K562 (cell line): ENCODE measurements around the gene AHI1. TPM values are rescaled to one million over a fixed set of nuclear protein-coding genes. Genes with fewer than 3 reads are reported as not detected.

ENCODE experiments used
- ASH1L ChIP-seq: fragments of 450-650 bp; IDR thresholded peaks from 2 replicates; pipeline ENCODE4 v1.6.1; 2018; ENCODE audit warnings: borderline replicate concordance, mild to moderate bottlenecking, low read depth; ENCODE audit not compliant: partially characterized antibody
- MTA2 ChIP-seq: fragments of 450-650 bp; IDR thresholded peaks from 2 replicates; pipeline ENCODE4 v1.6.1; 2016; ENCODE audit warnings: low read depth
- NCOA2 ChIP-seq, 2 experiments: fragments of 450-650 bp; IDR thresholded peaks; 2 replicates each; pipeline ENCODE4 v1.6.1; 2018; ENCODE audit warnings: mild to moderate bottlenecking in 2 of 2, moderate library complexity in 1 of 2; ENCODE audit not compliant: partially characterized antibody in 2 of 2
- RHOXF2B ChIP-seq: fragments of 250-450 bp; sonication (Bioruptor Pico); conservative IDR thresholded peaks from 2 replicates; pipeline ENCODE4 v1.5.1; 2021
- TBL1XR1 ChIP-seq, 2 experiments: IDR thresholded peaks; 2 replicates each; pipeline ENCODE4 v1.6.1; 2012; ENCODE audit warnings: improper control_type of control experiment in 2 of 2, low read length in 2 of 2, mild to moderate bottlenecking in 1 of 2
- ZFP36 ChIP-seq: fragments of 150-350 bp; IDR thresholded peaks from 2 replicates; pipeline ENCODE4 v1.6.1; 2018; ENCODE audit warnings: low read length, low read depth; ENCODE audit not compliant: partially characterized antibody
- ZNF431 ChIP-seq: sonication (generic); formaldehyde crosslinking; IDR thresholded peaks from 2 replicates; pipeline ENCODE4 v1.8.0; 2022; ENCODE audit warnings: mild to moderate bottlenecking, missing genetic modification reagents
- ZNF766 ChIP-seq: fragments of 200-800 bp; sonication (Bioruptor generic); conservative IDR thresholded peaks from 2 replicates; pipeline ENCODE4 v1.6.1; 2016; ENCODE audit warnings: missing genetic modification characterization, missing compliant biosample characterization
- polyA plus RNA-seq, 8 experiments: library from polyadenylated mRNA; depleted of rRNA in 4 of 8; stranded (reverse) in 5 of 8; unstranded in 3 of 8; fragments of >200 nt; fragmentation: Nextera tagmentation in 2 of 8; fragmentation: Illumina TruSeq in 1 of 8; extraction: Ambion mirVana in 2 of 8; extraction: Trizol in 1 of 8; gene quantifications; 2 replicates each; pipeline versions ENCODE4 v1.2.1 to v1.2.3, GENCODE V29; 2011 to 2014; ENCODE audit warnings: inconsistent platforms in 1 of 8, missing spikeins in 1 of 8
- total RNA-seq, 7 experiments: library from RNA; depleted of rRNA in 6 of 7; stranded (reverse); fragments of >200 nt in 6 of 7; fragmentation: Illumina TruSeq in 2 of 7; extraction: Trizol in 2 of 7; gene quantifications; 2 replicates each; pipeline versions ENCODE4 v1.2.1 to v1.2.3, GENCODE V29; 2011 to 2021; ENCODE audit warnings: low replicate concordance in 1 of 7
- TF ChIP-seq, protein P1 (sequence below): fragments of 450-650 bp; formaldehyde crosslinking; IDR thresholded peaks from 2 replicates; pipeline ENCODE4 v1.4.0; 2020; ENCODE audit warnings: mild to moderate bottlenecking, moderate library complexity
- TF ChIP-seq, protein P2 (sequence below): fragments of 450-650 bp; IDR thresholded peaks from 2 replicates; pipeline ENCODE4 v1.6.1; 2016; ENCODE audit warnings: antibody characterized with exemption
- TF ChIP-seq, protein P3 (sequence below): sonication (generic); formaldehyde crosslinking; IDR thresholded peaks from 2 replicates; pipeline ENCODE4 v1.8.0; 2023; ENCODE audit warnings: missing genetic modification reagents, mild to moderate bottlenecking, borderline replicate concordance
- TF ChIP-seq, protein P4 (sequence below): sonication (generic); formaldehyde crosslinking; IDR thresholded peaks from 2 replicates; pipeline ENCODE4 v1.8.0; 2022; ENCODE audit warnings: missing genetic modification reagents, mild to moderate bottlenecking, borderline replicate concordance
- TF ChIP-seq, protein P5 (sequence below): fragments of 450-650 bp; IDR thresholded peaks from 2 replicates; pipeline ENCODE4 v1.6.1; 2014; ENCODE audit warnings: low read depth, mild to moderate bottlenecking, moderate library complexity, borderline replicate concordance
- TF ChIP-seq, protein P6 (sequence below): fragments of 200-800 bp; sonication (Bioruptor generic); IDR thresholded peaks from 2 replicates; pipeline ENCODE4 v1.6.1; 2017; ENCODE audit warnings: missing genetic modification characterization, missing compliant biosample characterization

Gene AHI1
- total and polyA plus RNA-seq, 9 of the 15 experiments (the other 6 are each of a cell fraction or from before 2014, with no cell fraction given) = 24.7 to 54.9 (median 32.2) TPM

DNA sequence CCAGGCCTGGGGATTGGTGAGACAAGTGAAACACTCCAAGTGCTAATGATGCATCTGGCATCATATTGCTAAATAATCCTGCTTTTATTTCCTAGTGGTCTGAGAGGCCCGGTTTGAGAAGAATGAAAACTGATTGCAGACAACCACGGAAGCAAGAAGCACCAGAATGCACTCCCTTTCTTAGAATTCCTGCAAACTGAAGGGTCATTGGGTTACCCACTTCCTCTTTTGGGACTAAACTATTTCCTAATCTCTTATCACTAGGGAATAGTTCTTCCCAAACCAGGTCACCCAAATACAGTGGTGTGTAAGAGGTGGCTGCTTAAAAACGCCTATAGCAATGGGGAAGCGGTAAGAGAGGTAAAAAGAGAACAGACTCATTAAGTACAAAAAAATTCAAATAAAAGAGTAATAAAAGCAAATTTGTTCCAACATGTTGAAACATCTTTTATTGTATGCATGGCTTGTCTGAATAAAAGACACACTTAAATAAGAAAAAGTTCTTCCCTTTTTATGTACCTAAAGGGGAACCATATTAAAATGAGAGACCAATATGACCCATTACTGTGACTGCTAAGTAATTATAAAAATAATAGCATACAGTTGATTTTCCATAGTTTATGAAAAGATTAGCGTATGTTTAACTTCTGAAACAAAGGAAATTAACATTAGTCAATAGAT is 190.7 kb downstream of the AHI1 start (continued):
- TF ChIP-seq, protein P1, sequence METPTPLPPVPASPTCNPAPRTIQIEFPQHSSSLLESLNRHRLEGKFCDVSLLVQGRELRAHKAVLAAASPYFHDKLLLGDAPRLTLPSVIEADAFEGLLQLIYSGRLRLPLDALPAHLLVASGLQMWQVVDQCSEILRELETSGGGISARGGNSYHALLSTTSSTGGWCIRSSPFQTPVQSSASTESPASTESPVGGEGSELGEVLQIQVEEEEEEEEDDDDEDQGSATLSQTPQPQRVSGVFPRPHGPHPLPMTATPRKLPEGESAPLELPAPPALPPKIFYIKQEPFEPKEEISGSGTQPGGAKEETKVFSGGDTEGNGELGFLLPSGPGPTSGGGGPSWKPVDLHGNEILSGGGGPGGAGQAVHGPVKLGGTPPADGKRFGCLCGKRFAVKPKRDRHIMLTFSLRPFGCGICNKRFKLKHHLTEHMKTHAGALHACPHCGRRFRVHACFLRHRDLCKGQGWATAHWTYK (CRISPR knock-in tag) = no peak
- no peak for TF ChIP-seq ASH1L
- TF ChIP-seq, protein P2, sequence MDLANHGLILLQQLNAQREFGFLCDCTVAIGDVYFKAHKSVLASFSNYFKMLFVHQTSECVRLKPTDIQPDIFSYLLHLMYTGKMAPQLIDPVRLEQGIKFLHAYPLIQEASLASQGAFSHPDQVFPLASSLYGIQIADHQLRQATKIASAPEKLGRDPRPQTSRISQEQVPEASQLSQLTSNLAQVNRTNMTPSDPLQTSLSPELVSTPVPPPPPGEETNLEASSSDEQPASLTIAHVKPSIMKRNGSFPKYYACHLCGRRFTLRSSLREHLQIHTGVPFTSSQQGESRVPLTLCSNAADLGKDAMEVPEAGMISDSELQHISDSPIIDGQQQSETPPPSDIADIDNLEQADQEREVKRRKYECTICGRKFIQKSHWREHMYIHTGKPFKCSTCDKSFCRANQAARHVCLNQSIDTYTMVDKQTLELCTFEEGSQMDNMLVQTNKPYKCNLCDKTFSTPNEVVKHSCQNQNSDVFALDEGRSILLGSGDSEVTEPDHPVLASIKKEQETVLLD = peak; percentile 73; the same call in 1 of the 2 replicates
- TF ChIP-seq ZNF766 (CRISPR knock-in tag) = 0 out of 2 replicates have a peak, but pooled peaks have one; percentile 71
- TF ChIP-seq, protein P3, sequence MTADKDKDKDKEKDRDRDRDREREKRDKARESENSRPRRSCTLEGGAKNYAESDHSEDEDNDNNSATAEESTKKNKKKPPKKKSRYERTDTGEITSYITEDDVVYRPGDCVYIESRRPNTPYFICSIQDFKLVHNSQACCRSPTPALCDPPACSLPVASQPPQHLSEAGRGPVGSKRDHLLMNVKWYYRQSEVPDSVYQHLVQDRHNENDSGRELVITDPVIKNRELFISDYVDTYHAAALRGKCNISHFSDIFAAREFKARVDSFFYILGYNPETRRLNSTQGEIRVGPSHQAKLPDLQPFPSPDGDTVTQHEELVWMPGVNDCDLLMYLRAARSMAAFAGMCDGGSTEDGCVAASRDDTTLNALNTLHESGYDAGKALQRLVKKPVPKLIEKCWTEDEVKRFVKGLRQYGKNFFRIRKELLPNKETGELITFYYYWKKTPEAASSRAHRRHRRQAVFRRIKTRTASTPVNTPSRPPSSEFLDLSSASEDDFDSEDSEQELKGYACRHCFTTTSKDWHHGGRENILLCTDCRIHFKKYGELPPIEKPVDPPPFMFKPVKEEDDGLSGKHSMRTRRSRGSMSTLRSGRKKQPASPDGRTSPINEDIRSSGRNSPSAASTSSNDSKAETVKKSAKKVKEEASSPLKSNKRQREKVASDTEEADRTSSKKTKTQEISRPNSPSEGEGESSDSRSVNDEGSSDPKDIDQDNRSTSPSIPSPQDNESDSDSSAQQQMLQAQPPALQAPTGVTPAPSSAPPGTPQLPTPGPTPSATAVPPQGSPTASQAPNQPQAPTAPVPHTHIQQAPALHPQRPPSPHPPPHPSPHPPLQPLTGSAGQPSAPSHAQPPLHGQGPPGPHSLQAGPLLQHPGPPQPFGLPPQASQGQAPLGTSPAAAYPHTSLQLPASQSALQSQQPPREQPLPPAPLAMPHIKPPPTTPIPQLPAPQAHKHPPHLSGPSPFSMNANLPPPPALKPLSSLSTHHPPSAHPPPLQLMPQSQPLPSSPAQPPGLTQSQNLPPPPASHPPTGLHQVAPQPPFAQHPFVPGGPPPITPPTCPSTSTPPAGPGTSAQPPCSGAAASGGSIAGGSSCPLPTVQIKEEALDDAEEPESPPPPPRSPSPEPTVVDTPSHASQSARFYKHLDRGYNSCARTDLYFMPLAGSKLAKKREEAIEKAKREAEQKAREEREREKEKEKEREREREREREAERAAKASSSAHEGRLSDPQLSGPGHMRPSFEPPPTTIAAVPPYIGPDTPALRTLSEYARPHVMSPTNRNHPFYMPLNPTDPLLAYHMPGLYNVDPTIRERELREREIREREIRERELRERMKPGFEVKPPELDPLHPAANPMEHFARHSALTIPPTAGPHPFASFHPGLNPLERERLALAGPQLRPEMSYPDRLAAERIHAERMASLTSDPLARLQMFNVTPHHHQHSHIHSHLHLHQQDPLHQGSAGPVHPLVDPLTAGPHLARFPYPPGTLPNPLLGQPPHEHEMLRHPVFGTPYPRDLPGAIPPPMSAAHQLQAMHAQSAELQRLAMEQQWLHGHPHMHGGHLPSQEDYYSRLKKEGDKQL = no peak
- TF ChIP-seq, protein P4, sequence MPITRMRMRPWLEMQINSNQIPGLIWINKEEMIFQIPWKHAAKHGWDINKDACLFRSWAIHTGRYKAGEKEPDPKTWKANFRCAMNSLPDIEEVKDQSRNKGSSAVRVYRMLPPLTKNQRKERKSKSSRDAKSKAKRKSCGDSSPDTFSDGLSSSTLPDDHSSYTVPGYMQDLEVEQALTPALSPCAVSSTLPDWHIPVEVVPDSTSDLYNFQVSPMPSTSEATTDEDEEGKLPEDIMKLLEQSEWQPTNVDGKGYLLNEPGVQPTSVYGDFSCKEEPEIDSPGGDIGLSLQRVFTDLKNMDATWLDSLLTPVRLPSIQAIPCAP (CRISPR knock-in tag) = no peak
- TF ChIP-seq TBL1XR1 (IDR thresholded peaks at IDR 0.05; ENCODE audit: low read length in 2 of 2) = peak in 1 of 2 experiments; percentile 88; a peak in 2 of 4 replicates
- TF ChIP-seq, protein P5, sequence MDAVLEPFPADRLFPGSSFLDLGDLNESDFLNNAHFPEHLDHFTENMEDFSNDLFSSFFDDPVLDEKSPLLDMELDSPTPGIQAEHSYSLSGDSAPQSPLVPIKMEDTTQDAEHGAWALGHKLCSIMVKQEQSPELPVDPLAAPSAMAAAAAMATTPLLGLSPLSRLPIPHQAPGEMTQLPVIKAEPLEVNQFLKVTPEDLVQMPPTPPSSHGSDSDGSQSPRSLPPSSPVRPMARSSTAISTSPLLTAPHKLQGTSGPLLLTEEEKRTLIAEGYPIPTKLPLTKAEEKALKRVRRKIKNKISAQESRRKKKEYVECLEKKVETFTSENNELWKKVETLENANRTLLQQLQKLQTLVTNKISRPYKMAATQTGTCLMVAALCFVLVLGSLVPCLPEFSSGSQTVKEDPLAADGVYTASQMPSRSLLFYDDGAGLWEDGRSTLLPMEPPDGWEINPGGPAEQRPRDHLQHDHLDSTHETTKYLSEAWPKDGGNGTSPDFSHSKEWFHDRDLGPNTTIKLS = no peak
- TF ChIP-seq MTA2 = no peak
- TF ChIP-seq ZFP36 = no peak
- TF ChIP-seq NCOA2 (IDR thresholded peaks at IDR 0.05; ENCODE audit: partially characterized antibody in 2 of 2) = no peak
- TF ChIP-seq ZNF431 (CRISPR knock-in tag) = no peak
- TF ChIP-seq, protein P6, sequence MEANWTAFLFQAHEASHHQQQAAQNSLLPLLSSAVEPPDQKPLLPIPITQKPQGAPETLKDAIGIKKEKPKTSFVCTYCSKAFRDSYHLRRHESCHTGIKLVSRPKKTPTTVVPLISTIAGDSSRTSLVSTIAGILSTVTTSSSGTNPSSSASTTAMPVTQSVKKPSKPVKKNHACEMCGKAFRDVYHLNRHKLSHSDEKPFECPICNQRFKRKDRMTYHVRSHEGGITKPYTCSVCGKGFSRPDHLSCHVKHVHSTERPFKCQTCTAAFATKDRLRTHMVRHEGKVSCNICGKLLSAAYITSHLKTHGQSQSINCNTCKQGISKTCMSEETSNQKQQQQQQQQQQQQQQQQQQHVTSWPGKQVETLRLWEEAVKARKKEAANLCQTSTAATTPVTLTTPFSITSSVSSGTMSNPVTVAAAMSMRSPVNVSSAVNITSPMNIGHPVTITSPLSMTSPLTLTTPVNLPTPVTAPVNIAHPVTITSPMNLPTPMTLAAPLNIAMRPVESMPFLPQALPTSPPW (CRISPR knock-in tag) = 0 out of 2 replicates have a peak, but pooled peaks have one; percentile 16
- no peak for TF ChIP-seq RHOXF2B (CRISPR knock-in tag)
